Stimulated activated CD4-positive, alpha-beta T cell treated with anti-CD3 and anti-CD28 coated beads, Interleukin-15, amount 100 ng/mL, for 48 hours (primary cell): ENCODE results near the gene USP10.

Source experiments
- DNase-seq, 2 donors: peaks; one replicate each; pipeline ENCODE4 v3.0.0-alpha.2; 2020; ENCODE audit warnings: low read depth in 2 of 2

USP10 gene

DNA sequence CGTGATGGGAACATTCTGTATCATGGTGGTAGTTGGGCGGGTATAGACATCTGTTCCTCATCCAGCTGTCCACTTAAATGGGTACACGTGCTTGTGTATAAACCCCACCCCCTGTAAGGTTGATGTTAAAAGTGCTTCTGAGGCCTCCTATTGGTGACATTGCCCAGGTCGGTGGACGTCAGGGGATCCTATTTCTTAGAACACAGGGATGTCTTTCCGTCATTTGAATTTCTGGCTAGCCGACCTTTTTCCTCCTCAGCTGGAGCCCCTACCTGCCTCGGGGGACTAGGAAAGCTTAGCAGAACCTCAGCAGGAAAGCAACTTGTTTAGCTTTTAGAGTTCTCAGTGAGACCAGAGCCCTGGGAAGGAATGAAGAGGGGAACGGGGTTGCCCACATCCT, 103.3 kb downstream of the USP10 start:
- DNase-seq = no peak

DNA sequence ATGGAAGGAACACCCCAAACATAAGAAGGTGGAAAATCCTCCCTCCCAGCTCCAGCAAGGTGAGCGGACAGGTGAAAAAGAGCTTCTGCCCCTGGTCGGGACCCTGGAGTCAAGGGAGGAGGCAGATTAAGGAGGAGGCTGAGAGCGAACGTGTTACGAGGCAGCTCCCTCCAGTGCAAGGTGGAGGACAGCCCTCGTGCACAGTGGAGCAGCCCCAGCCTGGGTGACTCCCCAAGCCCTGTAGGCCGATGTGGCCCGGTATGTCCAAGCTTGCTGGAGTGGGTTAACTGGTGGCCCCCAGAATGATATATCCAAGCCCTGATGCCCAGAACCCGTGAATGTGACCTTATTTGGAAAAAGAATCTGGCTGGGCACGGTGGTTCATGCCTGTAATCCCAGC, 104.5 kb downstream of the USP10 start:
- no peak for DNase-seq

DNA sequence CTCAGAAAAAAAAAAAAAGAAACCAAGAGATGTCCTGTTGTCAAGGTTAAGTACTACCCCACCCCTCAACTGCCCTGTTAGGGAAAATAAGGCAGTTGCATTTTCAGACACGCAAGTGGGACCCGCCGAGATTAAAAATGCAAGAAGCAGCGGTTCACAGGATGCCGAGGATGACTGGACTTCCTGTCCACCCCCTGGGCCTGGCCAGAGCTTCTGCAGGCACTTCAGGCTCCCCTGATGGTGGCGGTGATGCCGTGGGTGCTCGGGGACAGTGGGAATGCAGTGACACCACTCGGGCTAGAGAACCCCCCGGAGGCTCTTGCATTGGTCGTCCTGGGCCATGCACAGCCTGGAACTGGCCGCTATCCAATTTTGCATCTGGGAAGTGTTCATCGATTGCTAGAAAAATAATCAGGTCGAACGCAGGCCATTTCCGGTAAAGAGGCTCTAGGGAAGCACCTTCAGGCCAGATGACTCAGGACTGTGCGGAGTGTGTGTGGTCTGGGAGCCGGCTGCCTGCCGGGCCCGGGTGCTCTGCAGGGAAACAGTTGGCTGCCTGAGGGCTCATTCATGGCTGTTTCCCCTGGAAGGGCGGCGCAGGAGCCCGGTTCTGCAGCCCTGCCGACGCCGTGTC, 106.6 kb downstream of the USP10 start:
- DNase-seq = no peak

DNA sequence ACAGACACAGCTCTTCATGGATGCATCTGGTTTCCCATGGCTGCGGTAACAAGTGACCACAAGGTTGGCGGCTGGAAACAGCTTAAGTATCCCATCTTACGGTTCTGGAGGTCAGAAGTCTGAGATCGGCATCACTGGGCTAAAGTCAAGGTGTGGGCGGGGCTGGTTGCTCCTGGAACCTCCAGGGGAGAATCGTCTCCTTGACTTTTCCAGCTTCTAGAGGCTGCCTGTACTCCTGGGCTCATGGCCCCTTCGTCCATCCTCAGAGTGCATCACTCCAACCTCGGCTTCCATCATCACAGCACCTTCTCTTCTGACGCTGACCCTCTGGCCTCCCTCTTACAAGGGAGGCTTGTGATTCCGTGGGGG, 107.1 kb downstream of the USP10 start:
- no peak for DNase-seq

DNA sequence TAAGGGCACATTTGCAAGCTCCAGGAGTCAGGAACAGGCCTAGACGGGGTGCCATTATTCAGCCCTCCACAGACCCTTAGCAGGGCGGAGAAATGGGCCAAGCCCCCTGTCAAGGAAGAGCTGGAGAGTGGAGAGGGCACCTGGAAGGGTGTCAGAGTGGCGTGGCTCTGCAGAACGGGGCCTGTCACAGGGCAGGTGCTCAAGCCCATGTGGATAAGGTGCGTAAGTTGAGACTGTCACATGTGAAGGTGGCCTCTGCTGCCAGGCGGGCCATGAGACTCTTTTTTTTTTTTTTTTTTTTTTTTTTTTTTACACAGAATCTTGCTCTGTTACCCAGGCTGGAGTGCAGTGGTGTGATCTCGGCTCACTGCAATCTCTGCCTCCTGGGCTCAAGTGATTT, 108.0 kb downstream of the USP10 start:
- no peak for DNase-seq

DNA sequence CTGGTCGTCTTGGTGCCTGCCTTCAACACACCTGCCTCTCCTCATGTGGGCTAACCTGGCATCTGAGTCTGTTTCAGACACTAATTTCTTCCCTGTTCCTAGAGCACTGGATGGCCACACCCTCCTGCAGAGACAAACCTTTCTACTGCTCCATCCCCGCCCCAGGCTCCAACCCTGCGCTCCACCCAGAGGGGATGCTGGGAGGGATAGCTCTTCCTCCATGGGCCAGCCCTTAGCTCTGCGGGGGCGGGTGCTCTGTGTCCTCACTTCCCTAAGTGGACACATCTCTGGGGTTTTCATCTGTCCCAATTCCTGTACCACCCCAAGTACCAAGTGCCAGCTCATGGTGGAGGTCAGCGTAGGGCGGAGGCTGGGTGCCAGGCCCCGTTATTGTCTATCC, 109.0 kb downstream of the USP10 start:
- no peak for DNase-seq

DNA sequence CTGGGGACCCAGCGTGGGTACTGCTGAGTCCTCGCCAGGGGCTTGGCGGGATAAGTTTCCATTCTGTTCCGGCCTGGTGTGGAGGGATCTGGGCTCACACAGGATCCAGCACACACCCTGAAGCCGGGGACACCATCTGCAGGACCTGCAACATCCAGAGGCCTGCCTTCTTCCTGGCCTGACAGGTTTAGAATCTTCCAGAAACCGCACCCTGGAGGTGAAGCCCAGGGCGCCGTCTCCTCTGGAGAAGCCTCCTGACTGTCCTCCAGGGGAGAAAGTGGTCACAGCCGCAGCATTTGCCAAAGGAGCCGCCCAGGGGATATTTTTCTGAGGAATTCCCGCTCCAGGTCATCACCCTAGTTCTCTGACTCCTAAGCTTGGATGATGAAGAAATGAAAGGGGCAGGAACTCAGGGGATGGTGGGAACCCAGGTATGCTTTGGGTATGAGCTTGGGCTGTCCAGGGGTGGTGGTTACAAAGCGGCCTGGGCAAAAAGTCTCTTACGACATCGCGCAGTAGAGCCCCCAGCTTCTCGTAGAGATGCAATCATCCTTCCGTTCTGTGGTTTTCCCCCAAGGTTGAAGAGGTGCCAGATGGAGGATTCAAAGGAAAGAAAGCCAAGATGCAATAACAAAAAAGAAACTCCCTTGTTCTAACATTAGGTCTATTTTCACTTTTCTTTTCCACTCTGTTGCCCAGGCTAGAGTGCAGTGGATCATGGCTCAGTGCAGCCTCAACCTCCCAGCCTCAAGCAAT, 110.9 kb downstream of the USP10 start:
- DNase-seq = no peak

DNA sequence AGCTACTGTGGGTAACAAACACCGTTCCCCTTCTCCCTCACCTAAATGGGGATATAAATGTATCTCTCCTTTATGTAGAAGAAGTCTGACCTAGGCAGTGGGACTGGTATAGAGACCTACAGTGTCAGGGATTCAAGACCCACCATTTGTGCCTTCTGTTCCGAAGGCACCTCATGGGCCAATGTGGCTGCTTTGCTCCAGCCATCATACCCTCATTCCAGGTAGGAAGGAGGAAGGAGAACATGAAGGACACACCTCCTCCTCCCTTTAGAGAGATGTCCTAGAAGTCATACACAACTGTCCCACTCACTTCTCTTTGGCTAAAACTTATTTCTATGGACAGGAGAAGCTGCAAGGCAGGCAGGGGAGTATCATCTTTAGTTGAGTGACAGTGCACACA, 111.7 kb downstream of the USP10 start:
- no peak for DNase-seq

DNA sequence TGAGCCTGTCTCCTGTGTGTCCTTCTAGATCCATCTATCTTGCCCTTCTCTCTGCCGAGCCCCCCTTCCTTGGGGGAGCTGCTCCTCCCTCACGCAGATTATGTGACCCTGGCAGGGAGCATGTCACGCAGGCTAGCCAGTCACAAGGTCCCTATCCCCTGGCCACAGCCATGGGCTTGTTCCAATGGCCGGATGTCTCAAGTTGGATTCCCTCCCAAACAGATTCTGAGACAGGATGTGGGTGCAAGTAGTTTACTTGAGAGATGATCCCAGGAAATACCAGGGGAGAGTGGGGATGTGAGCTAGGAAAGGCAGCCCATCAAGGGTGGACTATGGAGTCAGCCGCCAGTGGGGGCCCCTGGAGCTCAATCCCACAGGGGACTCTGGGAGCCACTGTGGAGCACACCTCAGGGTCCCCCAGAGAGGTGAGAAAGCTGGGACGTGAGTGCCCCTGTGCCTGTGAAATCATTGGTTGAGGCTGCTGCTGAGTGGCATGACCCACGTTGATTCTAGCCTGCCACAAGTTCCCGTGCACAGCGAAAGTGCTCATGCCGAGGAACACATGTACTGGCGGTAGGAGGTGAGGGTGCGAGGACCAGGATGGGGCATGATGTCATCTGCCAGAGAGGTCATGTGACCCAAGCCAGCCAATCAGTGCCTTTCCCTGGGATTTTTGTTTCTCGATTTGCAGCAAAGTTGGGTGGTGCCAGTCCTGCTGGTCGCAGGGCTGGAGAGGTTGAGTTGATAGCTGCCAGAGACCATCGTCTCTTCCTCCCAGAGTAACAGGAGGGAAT, 113.5 kb downstream of the USP10 start:
- DNase-seq = no peak

DNA sequence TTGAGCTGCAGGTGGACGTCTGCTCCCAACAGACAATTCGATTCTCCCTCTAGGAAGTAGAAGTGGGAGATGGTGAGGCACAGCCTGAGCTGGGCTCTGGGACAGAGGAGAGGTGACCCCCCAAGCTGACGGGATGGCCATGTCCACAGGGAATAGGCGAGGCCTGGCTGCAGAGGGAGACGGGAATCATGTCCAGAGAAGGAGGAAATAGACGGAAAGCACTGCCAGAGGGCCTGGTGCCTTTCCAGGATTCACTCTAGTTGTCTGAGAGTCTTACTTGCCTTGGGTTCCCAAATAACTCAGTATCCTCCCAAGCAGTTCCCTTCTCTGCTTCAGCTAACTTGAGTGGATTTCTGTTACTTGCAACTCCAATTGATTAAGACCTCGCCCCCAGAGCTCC, 115.7 kb downstream of the USP10 start:
- no peak for DNase-seq

DNA sequence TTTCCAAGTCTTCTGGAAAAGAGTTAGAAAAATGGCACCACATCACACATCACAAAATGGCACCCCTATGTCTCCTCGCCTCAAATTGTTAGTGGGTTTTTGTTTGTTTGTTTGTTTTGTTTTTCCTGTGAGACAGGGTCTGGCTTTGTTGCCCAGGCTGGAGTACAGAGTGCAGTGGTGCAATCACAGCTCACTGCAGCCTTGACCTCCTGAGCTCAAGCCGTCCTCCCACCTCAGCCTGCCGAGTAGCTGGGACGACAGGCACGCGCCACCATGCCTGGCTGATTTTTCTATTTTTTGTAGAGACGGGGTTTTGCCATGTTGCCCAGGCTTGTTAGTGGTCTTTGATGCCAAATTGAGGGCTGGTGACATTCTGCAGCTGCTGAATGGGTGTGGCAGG, 116.2 kb downstream of the USP10 start:
- DNase-seq = no peak

DNA sequence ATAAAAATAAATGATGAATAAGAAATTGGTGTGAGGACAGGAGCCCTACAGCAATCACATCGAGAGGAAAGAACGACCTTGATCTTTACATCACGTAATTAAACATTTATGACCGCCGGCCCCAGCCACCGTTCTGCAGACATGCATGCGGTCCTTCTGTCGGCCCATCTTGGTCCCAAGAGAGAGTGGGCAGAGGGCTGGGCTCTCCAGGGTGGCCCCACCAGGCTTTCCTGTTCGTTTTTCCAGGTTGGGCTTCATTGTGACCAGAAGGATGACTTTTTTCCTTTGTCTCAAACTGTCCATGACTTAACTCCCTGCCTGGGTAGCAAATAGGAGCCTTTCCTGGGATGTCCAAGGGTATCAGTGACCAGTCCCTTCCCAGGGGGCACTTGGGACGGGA, 116.7 kb downstream of the USP10 start:
- DNase-seq = no peak

DNA sequence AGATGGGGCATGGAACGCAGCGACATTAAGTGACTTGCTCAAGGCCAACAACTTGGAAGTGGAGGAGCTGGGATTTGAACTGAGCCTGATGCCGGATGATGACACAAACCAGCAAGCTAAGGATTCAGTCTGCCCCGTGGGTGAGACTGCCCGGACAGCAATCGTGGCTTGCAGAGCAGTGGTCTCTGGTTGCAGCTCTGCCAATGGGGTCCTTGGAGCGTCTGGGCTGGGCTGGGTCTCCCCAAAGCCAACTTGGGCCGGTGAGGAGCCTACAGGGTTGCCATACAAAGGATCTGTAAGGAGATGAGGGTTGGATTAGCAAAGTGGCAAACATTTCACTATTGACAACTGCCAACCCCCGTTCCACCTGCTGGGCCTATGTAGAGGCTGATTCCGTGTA, 117.4 kb downstream of the USP10 start:
- DNase-seq = no peak

DNA sequence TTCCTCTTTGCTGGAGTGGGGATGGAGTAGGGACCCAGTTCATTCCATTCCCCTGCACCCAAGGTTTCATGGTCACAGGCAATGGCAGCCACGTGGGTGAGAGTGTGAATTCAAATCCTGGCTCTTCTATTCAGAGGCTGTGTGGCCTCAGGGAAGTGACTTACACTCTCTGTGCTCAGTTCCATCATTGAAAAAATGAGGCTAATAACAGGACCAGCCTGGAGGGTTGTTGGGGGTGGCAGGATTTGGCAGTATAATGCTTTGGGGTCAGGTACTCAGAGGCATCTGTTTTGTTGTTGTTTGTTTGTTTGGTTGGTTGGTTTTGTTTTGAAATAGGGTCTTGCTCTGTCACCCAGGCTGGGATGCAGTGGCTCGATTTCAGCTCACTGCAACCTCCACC, 117.8 kb downstream of the USP10 start:
- DNase-seq = no peak

DNA sequence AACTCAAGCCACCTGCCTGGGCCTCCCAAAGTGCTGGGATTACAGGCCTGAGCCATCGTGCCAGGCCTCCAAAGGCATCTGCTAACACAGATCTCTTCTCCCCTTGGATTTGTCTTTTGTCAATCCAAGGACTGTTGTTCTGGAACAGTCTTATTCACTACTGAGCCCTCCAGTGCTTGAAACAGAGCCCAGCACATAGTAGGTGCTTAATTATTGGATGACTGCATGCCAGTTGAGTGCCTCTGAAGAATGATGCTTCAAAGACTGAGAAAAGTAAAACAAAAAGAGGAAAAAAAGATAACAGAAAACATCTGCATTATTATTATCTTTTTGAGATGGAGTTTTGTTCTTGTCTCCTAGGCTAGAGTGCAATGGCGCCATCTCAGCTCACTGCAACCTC, 118.3 kb downstream of the USP10 start:
- no peak for DNase-seq

DNA sequence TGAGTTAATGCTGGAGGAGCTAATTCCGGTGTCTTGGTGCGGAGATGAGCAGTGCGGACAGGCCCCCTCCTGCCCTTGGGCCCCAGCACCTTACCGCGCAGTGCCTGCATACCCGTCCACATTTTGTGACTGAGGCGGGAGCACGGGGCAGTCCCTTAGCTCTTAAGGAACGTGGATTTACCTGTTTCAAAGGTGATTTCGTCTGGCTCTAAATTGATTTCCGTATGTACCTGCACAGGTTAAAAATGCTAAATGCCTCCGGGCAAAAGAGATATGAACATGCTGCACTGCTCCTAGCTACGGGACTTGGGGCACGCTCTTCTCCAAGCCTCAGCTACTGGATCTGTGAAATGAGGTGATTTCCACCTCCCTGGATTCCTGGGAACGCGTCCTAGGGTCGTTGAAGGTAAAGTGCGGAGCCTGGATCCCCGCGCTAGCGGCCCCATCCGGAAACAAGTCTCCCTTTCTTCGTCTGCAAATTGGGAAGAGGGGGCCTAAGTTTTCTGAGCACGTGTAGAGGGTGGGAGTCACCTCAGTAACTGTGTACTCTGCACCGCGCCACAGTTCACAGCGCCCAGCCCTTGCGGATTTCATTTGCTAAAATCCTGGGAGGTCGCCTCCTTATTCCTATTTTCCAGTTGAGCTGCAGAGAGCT, 119.3 kb downstream of the USP10 start:
- DNase-seq = no peak

DNA sequence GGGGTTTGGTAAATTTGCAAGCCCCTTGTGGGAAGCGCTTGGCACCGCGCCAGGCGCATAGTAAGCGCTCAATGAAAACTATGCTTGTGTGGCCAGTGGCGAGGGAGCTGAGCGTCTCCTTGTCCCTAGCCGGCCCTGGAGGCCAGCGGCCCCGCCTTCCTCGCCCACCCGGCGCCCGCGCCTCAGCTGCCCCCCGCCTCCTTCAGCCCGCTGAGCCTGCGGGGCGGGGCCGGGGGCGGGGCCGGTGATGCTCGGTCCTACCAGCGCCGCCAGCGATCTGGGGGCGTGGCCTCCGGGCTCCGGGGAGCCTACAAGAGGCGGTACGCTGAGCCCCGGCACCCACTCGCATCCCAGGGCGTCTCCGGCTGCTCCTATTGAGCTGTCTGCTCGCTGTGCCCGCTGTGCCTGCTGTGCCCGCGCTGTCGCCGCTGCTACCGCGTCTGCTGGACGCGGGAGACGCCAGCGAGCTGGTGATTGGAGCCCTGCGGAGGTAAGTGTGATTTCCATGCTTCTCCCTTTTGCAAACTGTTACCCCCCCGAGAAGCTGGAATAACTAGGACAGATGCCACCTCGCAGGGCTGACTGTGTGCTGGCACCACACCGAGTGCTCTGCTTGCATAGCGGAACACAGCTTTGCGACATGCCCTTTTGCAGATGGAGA, 120.0 kb downstream of the USP10 start, which contains the start of gene CRISPLD2:
Gene CRISPLD2 (plus strand): TSS at position 342 of the 661 bp plus-strand sequence. CDS start 18,511 bp downstream, outside the sequence.
- peak; percentile 68 to 89 for DNase-seq

DNA sequence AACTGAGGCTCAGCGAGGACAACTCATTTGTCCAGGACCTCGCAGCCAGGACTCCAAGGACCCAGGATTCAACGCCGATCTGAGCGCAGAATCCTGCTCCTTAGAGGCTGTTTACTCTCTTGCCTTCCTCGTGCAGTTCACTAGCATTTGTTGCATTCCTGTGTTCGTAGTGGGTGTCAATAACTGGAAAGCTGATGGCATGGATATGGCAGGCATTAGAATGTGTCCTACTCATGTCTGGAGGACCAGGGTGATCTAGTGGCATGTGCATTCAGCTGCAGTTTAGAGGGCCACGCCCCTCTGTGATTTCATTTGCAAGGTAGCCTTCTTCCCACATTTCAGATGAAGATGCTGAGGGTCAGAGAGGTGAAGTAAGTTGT, 120.5 kb downstream of the USP10 start:
- DNase-seq = no peak

DNA sequence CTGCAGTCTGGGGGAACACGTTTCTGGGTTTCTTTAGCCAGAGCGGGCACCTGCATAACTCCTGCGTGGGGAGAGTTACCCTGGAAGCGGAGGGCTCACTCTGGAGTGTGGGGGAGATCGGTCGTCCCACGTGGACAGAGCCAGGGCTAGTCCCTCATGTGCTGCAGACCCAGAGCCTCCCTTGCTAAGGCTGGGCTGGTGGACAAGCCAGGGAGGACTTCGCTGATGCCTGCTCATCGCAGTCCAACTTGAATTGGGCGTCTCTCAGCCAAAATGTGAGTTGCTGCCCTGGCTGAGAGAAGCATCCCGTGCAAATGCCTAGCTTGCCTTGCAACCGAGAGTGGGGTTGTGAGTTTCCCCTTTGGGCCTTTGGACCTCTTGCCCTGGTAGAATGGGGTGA, 121.0 kb downstream of the USP10 start:
- no peak for DNase-seq

DNA sequence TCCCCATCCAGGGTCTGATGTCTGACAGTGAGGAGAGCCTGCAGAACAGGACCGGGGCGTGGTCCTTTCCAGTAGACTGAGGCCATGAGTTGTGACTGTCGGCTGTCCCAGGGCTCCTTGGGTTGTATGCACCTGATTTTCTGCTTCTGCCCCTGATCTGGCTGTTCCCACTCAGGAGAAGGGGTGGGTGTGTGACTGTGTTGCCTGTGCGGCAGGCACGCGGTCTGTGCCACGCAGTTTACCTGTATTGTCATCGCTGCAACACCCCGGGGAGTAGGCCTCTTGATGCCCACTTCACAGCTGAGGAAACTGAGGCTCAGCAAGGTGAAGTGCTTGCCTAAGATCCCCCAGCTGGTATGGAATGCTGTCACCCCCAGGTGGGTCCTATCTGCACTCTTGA, 121.4 kb downstream of the USP10 start:
- no peak for DNase-seq

DNA sequence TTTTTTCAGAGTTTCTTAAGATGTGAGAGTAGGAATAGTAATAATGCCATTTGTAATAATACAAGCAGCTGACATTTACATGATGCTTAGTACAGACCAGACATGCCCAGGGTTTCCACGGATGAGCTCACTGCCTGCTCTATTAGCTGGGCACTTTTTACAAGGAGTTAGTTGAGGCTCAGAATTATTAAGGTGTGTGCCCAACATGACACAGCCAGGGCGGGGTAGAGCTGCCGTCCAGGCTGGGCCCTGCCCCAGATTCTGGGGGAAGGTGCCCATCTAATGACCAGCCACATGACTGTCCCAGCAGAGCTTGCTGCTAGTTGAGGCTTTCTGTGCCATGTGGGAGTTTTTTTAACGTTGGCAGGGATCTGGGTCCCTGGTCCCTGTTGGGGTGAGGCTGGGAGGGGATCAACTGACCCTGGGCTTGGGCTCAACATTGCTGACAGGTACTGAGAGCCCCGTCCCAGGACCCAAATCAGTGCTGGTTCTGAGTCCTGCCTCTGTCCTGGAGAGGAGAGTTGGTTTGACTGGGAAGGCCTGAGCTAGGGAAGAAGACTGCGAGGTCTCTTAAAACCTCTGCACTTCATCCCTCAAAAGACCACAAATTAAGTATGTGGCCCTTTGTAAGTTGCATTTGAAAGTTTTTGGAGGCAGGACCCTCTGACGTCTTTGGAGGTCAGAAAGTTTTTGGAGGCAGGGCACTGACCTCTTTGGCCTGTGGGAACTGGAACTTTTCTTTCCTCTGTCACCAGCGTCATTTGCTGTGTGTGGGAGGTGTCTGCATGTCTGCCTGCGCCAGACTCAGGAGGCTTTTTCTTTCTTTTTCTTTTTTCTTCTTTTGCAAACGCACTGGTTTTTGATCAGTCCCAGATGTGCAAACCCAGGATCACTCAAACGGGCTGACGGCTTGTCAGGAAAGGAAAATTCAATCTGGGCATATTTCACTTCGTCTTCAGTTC, 122.2 kb downstream of the USP10 start:
- no peak for DNase-seq
